ENCODE measurements around the gene MRFAP1. TPM values are rescaled to one million over a fixed set of nuclear protein-coding genes. Genes with fewer than 3 reads are reported as not detected.

MRFAP1 gene
- total RNA-seq, 4 donors from 2014 or later = 143 to 214 (median 163) TPM

DNA sequence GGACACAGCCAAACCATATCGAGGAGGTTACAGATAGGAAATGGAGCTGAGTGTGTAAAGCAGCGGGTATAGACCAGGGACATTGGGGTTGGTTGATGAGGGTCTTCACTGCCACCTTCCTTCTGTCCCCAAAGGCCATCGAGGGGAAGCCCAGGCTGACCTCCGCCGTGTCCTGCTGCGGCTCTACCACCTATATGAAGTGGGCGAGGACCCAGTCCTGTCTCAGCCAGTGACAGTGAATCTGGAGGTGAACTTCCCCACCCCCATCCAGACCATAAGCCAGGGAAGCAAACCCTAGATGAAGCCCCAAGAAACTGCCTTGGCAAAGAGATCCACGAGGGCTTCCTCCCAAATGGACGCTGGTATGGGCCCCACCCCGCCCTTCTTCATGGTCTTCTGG lies 23.2 kb upstream of the MRFAP1 start:
- no peak for DNase-seq (ENCODE audit: low spot score in 2 of 2)
- no peak for TF ChIP-seq POLR2AphosphoS5 (IDR thresholded peaks at IDR 0.05)
- TF ChIP-seq EP300 (IDR thresholded peaks at IDR 0.05) = no peak
- TF ChIP-seq, protein P1, sequence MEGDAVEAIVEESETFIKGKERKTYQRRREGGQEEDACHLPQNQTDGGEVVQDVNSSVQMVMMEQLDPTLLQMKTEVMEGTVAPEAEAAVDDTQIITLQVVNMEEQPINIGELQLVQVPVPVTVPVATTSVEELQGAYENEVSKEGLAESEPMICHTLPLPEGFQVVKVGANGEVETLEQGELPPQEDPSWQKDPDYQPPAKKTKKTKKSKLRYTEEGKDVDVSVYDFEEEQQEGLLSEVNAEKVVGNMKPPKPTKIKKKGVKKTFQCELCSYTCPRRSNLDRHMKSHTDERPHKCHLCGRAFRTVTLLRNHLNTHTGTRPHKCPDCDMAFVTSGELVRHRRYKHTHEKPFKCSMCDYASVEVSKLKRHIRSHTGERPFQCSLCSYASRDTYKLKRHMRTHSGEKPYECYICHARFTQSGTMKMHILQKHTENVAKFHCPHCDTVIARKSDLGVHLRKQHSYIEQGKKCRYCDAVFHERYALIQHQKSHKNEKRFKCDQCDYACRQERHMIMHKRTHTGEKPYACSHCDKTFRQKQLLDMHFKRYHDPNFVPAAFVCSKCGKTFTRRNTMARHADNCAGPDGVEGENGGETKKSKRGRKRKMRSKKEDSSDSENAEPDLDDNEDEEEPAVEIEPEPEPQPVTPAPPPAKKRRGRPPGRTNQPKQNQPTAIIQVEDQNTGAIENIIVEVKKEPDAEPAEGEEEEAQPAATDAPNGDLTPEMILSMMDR (IDR thresholded peaks at IDR 0.05) = no peak
- no peak for TF ChIP-seq POLR2A (IDR thresholded peaks at IDR 0.05)
- Histone ChIP-seq H3K4me3 (no peak overlapping the region), H3K27ac (no peak overlapping the region), H3K4me1 (no peaks in the 10 kb centered on the region), H3K27me3 (no peaks in the 10 kb centered on the region), H3K36me3 (peaks cover 82% of the 10 kb centered on the region), H3K9me3 (no peaks in the 10 kb centered on the region)
- 96% methylated on average over 9 of the region's 10 CpGs for WGBS

DNA sequence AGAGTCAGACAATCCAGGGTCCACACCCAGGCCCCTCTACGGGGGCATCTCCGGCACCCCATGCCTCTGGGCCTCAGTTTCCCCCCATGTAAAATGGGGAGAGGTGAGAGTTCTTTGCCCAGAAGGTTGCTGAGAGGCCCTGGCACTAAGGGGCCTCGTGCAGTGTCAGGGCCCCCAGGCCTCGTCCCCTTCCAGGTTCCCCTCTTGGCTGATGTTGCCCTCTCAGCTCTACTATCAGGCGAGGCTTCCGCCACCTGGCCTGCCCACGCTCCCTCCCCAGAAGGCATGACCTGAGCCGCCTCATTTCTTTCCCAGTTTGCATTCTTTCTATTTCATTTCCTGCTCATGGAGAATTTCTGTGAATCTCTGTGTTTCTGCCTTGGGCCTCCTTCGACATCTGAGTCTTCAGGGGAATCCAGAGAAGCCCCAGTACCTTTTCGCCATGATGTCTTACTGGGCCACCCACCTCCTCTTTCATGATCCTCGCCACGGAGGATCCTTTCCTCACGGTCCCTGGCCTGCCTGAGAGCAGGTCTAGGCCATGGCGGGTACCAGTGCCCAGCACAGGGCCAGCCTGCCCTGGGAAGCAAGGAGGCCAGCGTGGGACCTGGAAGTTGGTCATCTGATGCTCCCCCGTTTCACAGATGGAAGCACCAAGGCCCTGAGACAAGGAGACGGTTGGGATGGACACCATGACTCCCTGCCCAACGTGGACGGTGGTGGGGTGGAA lies 21.9 kb upstream of the MRFAP1 start:
- H3K27ac ChIP-seq = no peak overlapping the region
- H3K4me1 ChIP-seq = no peaks in the 10 kb centered on the region
- H3K36me3 ChIP-seq = peaks cover 74% of the 10 kb centered on the region
- WGBS = 89% methylated on average over 19 of the region's 19 CpGs
- TF ChIP-seq POLR2AphosphoS5 (IDR thresholded peaks at IDR 0.05) = no peak
- no peak for TF ChIP-seq POLR2A (IDR thresholded peaks at IDR 0.05)
- TF ChIP-seq EP300 (IDR thresholded peaks at IDR 0.05) = no peak
- TF ChIP-seq, protein P1 (IDR thresholded peaks at IDR 0.05) = no peak
- DNase-seq (ENCODE audit: low spot score in 2 of 2) = no peak
- no peak overlapping the region for H3K4me3 ChIP-seq
- no peaks in the 10 kb centered on the region for H3K27me3 ChIP-seq
- H3K9me3 ChIP-seq = no peaks in the 10 kb centered on the region

DNA sequence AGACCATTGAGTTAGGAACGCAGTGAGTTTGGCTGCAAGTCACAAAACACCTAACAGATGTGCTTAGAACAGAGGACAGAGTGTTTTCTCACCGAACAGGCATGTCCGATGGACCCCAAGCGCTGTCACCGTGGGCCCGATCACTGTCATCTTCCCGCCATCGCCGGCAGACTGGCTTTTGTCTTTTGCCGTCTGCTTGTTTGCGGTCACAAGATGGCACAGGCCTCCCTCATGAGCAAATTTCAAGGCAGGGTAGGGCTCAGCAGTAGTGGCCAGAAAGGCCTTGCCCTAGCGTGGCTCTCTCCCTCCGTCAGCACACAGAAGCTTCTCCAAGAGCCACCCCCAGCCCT lies 21.4 kb upstream of the MRFAP1 start:
- Histone ChIP-seq H3K27ac (no peak overlapping the region), H3K4me3 (no peak overlapping the region), H3K4me1 (no peaks in the 10 kb centered on the region), H3K36me3 (peaks cover 71% of the 10 kb centered on the region), H3K9me3 (no peaks in the 10 kb centered on the region), H3K27me3 (no peaks in the 10 kb centered on the region)
- TF ChIP-seq POLR2AphosphoS5 (IDR thresholded peaks at IDR 0.05) (no peak), EP300 (IDR thresholded peaks at IDR 0.05) (no peak), POLR2A (IDR thresholded peaks at IDR 0.05) (no peak)
- TF ChIP-seq, protein P1 (IDR thresholded peaks at IDR 0.05) = no peak
- DNase-seq (ENCODE audit: low spot score in 2 of 2) = no peak
- 96% methylated on average over 13 of the region's 13 CpGs for WGBS

DNA sequence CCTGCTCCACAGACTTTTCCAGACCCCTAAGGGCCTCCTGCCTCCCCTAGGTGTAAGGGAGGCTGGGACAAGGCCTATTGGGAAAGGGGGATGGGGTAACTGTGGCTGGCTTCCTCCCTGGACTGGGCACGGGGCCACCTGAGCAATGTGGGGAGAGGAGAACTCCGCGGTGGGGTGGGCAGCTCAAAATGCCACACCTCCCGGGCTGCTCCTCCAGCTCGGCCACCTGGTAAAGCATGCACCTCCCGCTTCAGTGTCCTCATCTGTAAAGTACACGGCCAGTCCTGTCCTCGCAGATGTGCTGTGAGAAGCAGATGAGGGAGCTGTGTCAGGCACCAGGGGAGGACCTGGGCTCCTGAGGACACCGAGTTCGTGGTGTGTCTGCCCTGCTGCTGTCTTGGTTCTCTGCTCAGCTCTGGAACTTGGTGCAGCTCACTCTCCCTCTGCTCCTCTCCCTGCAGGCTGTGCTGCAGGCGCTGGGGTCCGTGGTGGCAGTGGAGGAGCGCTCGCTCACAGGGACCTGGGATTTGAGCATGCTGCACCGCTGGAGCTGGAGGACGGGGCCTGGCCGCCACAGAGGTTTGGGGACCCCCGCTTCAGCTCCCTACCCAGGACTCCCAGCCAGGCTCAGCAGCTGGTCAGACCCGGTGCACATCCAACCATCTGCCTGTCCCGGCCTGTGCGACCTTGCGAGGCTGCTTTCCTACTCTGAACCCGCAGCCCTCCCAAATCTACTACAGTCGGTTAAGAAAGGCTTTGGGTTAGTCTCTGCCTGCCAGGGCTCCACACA lies 20.8 kb upstream of the MRFAP1 start:
- TF ChIP-seq EP300 (IDR thresholded peaks at IDR 0.05) (no peak), POLR2AphosphoS5 (IDR thresholded peaks at IDR 0.05) (no peak), POLR2A (IDR thresholded peaks at IDR 0.05) (no peak)
- TF ChIP-seq, protein P1 (IDR thresholded peaks at IDR 0.05) = no peak
- H3K4me1 ChIP-seq = no peaks in the 10 kb centered on the region
- H3K27me3 ChIP-seq = no peaks in the 10 kb centered on the region
- 91% methylated on average over 19 of the region's 24 CpGs for WGBS
- no peaks in the 10 kb centered on the region for H3K9me3 ChIP-seq
- no peak overlapping the region for H3K4me3 ChIP-seq
- no peak overlapping the region for H3K27ac ChIP-seq
- DNase-seq (ENCODE audit: low spot score in 2 of 2) = no peak
- peaks cover 65% of the 10 kb centered on the region for H3K36me3 ChIP-seq

DNA sequence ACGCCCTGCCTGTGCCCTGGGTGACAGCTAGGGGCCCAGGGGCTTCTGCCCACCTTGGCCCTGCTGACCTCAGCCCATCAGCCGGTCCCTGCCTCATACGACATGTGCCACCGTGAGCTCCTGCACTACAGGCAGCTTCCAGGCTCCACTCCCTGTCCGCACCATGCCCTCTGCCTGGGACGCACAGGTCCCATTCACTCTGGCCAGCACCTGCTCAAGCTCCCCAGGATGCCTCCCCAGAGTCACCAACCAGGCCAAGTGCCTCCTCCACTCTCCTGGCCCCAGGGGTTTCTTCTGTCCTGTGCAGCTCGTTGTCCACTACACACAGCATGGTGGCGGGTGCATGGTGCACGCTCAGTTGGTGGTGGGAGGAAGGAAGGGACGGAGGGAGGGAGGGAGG lies 20.2 kb upstream of the MRFAP1 start:
- no peaks in the 10 kb centered on the region for H3K4me1 ChIP-seq
- H3K9me3 ChIP-seq = no peaks in the 10 kb centered on the region
- WGBS = 94% methylated on average over 10 of the region's 10 CpGs
- TF ChIP-seq EP300 (IDR thresholded peaks at IDR 0.05) (no peak), POLR2AphosphoS5 (IDR thresholded peaks at IDR 0.05) (no peak), POLR2A (IDR thresholded peaks at IDR 0.05) (no peak)
- TF ChIP-seq, protein P1 (IDR thresholded peaks at IDR 0.05) = no peak
- H3K27ac ChIP-seq = no peak overlapping the region
- peaks cover 59% of the 10 kb centered on the region for H3K36me3 ChIP-seq
- H3K4me3 ChIP-seq = no peak overlapping the region
- DNase-seq (ENCODE audit: low spot score in 2 of 2) = no peak
- H3K27me3 ChIP-seq = no peaks in the 10 kb centered on the region
